Heart left ventricle (tissue), 16 donors: ENCODE measurements around the gene MOV10. TPM values are rescaled to one million over a fixed set of nuclear protein-coding genes. Genes with fewer than 3 reads are reported as not detected.

Experiments used
- ATAC-seq, 4 donors: fragments of 200-7000 bp; cut with Tn5 transposase; one replicate each; pipeline ENCODE4 v1.9.1; 2020 to 2022; ENCODE audit warnings: moderate library complexity in 4 of 4, mild to moderate bottlenecking in 3 of 4, moderate number of reproducible peaks in 1 of 4
- DNase-seq, 5 donors: peaks; one replicate each; pipeline ENCODE4 v3.0.0-alpha.2; 2020
- H3K27ac ChIP-seq, 12 donors: fragments of 200-600 bp; sonication (generic) in 4 of 12; one replicate each; pipeline versions ENCODE4 v1.5.0 to v1.8.0; 2016 to 2022; ENCODE audit warnings: mild to moderate bottlenecking in 2 of 12
- H3K27me3 ChIP-seq, 9 donors: fragments of 200-600 bp; sonication (generic) in 2 of 9; one replicate each; pipeline versions ENCODE4 v1.5.1 to v1.8.0; 2016 to 2022; ENCODE audit warnings: mild to moderate bottlenecking in 3 of 9
- H3K36me3 ChIP-seq, 9 donors: fragments of 200-600 bp; sonication (generic) in 2 of 9; one replicate each; pipeline versions ENCODE4 v1.5.0 to v1.8.0; 2018 to 2022; ENCODE audit warnings: mild to moderate bottlenecking in 2 of 9
- H3K4me1 ChIP-seq, 12 donors: fragments of 200-600 bp; sonication (generic) in 4 of 12; one replicate each; pipeline versions ENCODE4 v1.5.0 to v1.8.0; 2016 to 2022; ENCODE audit warnings: mild to moderate bottlenecking in 3 of 12
- H3K4me3 ChIP-seq, 12 donors: fragments of 200-600 bp; sonication (generic) in 4 of 12; one replicate each; pipeline versions ENCODE4 v1.5.0 to v1.8.0; 2017 to 2022; ENCODE audit warnings: mild to moderate bottlenecking in 9 of 12, moderate library complexity in 4 of 12
- H3K9me3 ChIP-seq, 12 donors: fragments of 200-600 bp; sonication (generic) in 4 of 12; one replicate each; pipeline versions ENCODE4 v1.5.0 to v1.8.0; 2016 to 2022; ENCODE audit warnings: mild to moderate bottlenecking in 1 of 12
- CTCF ChIP-seq, 12 donors: fragments of 200-600 bp; sonication (generic) in 4 of 12; IDR thresholded peaks; one replicate each; pipeline versions ENCODE4 v1.5.0 to v1.8.0; 2018 to 2022; ENCODE audit warnings: antibody characterized with exemption in 12 of 12, mild to moderate bottlenecking in 5 of 12
- POLR2A ChIP-seq, 2 donors: fragments of 450-650 bp; IDR thresholded peaks; one replicate each; pipeline ENCODE4 v1.6.1; 2017; ENCODE audit warnings: antibody characterized with exemption in 2 of 2, mild to moderate bottlenecking in 2 of 2, moderate library complexity in 2 of 2
- WGBS, 4 donors: extraction: QIAGEN DNeasy Blood & Tissue Kit in 2 of 4; methylation state at CpG; one replicate each; pipeline versions ENCODE4 v1.1.5 to v1.1.7; 2013 to 2018; 5-methylcytosine and 5-hydroxymethylcytosine counted together
- intact Hi-C, 10 donors: fragments of 100-400 bp; cut with DNase I; formaldehyde crosslinking; loops; one replicate each; pipeline versions ENCODE4 v1.11.1 to v1.14.2; 2022
- polyA plus RNA-seq, 2 donors: library from polyadenylated mRNA; stranded (reverse); fragments of 200-250 nt; gene quantifications; one replicate each; pipeline ENCODE4 v1.2.3, GENCODE V29; 2013
- total RNA-seq, 9 donors: library from RNA; depleted of rRNA in 2 of 9; stranded (reverse); fragments of >200 nt in 2 of 9; fragmentation: NEBNext Ultra II Directional in 3 of 9; extraction: Animal tissue kit (Norgen Biotek cat#: 25700) in 3 of 9; gene quantifications; one replicate each; pipeline versions ENCODE4 v1.1.0 to v1.2.4, GENCODE V29; 2016 to 2023
- donor health status: ischemic (EF 13 %, LVEDD 7.1; RV severe dilation, severe dysfunction).
- donor health status: healthy with polysubstance abuse.
- donor health status: DM: no; HTN: yes; CAD: no.
- donor health status: DM: no; HTN: no; CAD: no.
- donor health status: ischemic (EF 25% LVEDD 6.9; RV normal size, moderate dysfunction).
- donor health status: ischemic (EF 25% LVEDD 5.7; RV mildly dilated, moderate dysfunction).
- donor health status: healthy.
- donor health status: DM: yes; HTN: yes; CAD: no.
- donor health status: ischemic (EF 35%, LVEDD 5.7; RV mildly dilated, moderate dysfunction).
- donor health status: nonischemic (EF 11% LVEDD 7.7; RV severe dilation, severe dysfunction).
- donor health status: DM: yes; HTN: yes; CAD: no.
- donor health status: PGD.
- donor health status: ischemic (EF 29% LVEDD 5.4; RV normal size, mild dysfunction).
- donor health status: nonischemic (EF 23%, LVEDD 6.1; RV moderate dilation, normal function).

MOV10 gene
- total and polyA plus RNA-seq, 11 donors, result 7.5 to 43.6 (median 13.3) TPM

- DNase-seq, result no peak
- Histone ChIP-seq H3K9me3 (no peaks in the 10 kb centered on the region), H3K4me3 (no peak overlapping the region), H3K4me1 (peaks cover 0 to 14% (median 7%) of the 10 kb centered on the region in 12 donors), H3K27ac (no peak overlapping the region), H3K27me3 (peaks cover 0 to 41% (median 23%) of the 10 kb centered on the region in 9 donors), H3K36me3 (no peaks in the 10 kb centered on the region)
- intact Hi-C loops, result loop anchor here in 1 of 10 donors (5.0 kb wide), 1 partner anchor 39 kb away; no protein-coding TSS in a partner anchor
- 92 to 94% (median 93%) methylated on average over 12 of the region's 12 CpGs for WGBS, 4 donors
- ATAC-seq, result no peak
- TF ChIP-seq CTCF (IDR thresholded peaks at IDR 0.05) (no peak), POLR2A (IDR thresholded peaks at IDR 0.05) (no peak)
Measured at GRCh38 chr1:112748396-112748795, 73.9 kb downstream of the MOV10 start.

Other genes starting within 250 kb of the MOV10 start
- 10 to 100 TPM in 1 of 9 donors, 1 to 10 TPM in 8; 1.6 to 16.2 (median 2.8) TPM for gene WNT2B, start 165.7 kb upstream of the MOV10 start, total RNA-seq
- 1 to 10 TPM in 1 of 2 donors, under 1 TPM in 1; 0.71 to 1.6 TPM for gene WNT2B, start 165.7 kb upstream of the MOV10 start, polyA plus RNA-seq
- gene ST7L, start 55.5 kb upstream of the MOV10 start, total RNA-seq, result 10 to 100 TPM; 11.4 to 20.3 (median 13.8) TPM
- gene ST7L, start 55.5 kb upstream of the MOV10 start, polyA plus RNA-seq, result 1 to 10 TPM; 6.9 to 9.8 TPM
- gene CAPZA1, start 54.8 kb upstream of the MOV10 start, total RNA-seq, result 10 to 100 TPM; 23.8 to 98.4 (median 32.6) TPM
- gene CAPZA1, start 54.8 kb upstream of the MOV10 start, polyA plus RNA-seq, result 10 to 100 TPM; 17.0 to 46.6 TPM
- 100 to 1,000 TPM; 147 to 432 (median 217) TPM for gene RHOC, start 32.5 kb downstream of the MOV10 start, total RNA-seq
- 100 to 1,000 TPM; 170 to 443 TPM for gene RHOC, start 32.5 kb downstream of the MOV10 start, polyA plus RNA-seq
- 10 to 100 TPM in 3 of 9 donors, 1 to 10 TPM in 6; 4.2 to 11.5 (median 8.3) TPM for gene PPM1J, start 40.7 kb downstream of the MOV10 start, total RNA-seq
- gene PPM1J, start 40.7 kb downstream of the MOV10 start, polyA plus RNA-seq, result 1 to 10 TPM; 1.8 to 6.9 TPM